ENCODE data around the gene CPT1A. TPM values are rescaled to one million over a fixed set of nuclear protein-coding genes. Genes with fewer than 3 reads are reported as not detected.

CPT1A gene
- total RNA-seq, 2 donors from 2014 or later: 149 to 261 TPM

- ATAC-seq (no peak), DNase-seq (no peak)
- intact Hi-C loops (cut with DNase I, micrococcal nuclease): no loop called here
Observed at GRCh38 chr11:68748061-68748460, 93.7 kb downstream of the CPT1A start.

- ATAC-seq: no peak
- intact Hi-C loops (cut with DNase I, micrococcal nuclease): no loop called here
- no peak for DNase-seq
Observed at GRCh38 chr11:68743539-68743938, 98.2 kb downstream of the CPT1A start.

DNA sequence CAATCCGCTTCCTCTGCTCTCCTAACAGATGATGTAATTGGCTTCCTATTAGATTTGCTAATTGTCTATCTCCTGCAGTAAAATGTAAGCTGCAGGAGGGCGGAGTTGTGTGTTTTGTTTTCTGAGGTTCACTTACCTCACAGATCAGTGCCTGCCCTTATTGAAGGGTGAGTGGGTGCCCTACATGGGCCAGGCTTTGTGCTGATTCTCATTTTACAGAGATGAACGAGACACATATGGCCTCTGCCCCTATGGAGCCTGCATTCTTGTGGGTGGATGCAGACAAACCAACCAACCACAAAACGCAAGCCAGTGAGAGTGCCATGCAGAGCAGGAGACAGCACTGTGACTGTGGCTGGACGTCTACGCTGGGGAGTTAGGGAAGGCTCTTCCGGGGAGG, 100.3 kb downstream of the CPT1A start:
- ATAC-seq: no peak
- DNase-seq: no peak
- intact Hi-C loops (cut with DNase I, micrococcal nuclease): no loop called here

DNA sequence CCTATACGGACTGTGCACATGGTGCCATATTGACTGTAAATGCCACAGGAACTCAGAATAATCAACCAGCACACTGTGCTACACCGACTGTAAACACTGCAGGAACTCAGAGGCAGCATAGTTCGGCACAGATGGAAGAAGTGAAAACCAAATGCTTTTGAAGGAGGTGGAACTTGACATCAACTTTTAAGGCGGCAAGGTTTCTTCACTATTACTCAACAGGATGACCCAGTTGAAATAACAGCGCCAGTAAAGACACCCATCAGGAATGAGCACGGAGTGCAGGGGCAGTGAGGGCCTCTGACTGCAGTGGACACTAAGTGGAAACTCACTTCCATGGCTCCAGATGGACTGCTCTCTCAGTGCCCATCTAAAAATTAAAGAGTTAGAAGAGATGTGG, 106.1 kb downstream of the CPT1A start:
- ATAC-seq: no peak
- DNase-seq: no peak
- intact Hi-C loops (cut with DNase I, micrococcal nuclease): no loop called here

GRCh38 chr11:68735125-68735524, 106.6 kb downstream of the CPT1A start:
- intact Hi-C loops (cut with DNase I, micrococcal nuclease): no loop called here
- DNase-seq: no peak
- no peak for ATAC-seq

DNA sequence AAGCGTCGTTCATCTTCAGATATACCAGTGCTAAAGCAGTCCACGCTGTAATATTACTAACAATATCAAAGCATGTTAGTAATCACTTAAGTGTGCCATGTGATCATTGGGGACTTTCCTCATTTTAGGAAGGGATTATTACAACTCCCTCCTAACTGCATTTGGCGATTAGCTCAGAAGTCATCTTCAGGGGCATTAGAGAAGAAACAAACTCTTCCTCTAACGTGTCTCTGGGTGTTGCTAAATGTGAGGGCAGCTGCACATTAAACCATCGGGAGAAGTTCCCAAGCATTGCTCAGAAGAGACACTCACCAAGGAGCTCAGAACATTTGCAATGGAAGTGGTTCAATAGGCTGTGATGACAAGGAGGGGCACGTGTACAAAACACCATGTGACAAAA, 107.6 kb downstream of the CPT1A start:
- ATAC-seq: no peak
- intact Hi-C loops (cut with DNase I, micrococcal nuclease): no loop called here
- DNase-seq: no peak

DNA sequence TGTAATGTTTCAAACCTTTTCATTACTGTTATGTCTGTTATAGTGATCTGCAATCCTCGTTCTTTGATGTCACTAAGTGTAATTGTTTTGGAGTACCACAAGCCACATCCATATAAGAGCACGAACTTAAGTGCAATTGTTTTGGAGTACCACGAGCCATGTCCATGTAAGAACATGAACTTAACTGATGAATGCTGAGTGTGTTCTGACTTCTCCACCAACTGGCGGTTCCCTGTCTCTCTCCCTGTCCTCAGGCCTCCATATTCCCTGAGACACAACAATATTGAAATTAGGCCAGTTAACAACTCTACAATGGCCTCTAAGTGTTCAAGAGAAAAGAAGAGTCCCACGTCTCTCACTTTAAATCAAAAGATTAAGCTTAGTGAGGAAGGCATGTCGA, 113.9 kb downstream of the CPT1A start:
- no peak for ATAC-seq
- intact Hi-C loops (cut with DNase I, micrococcal nuclease): no loop called here
- no peak for DNase-seq

- intact Hi-C loops (cut with DNase I, micrococcal nuclease): no loop called here
- ATAC-seq (no peak), DNase-seq (no peak)
Observed at GRCh38 chr11:68724293-68724692, 117.4 kb downstream of the CPT1A start.

- no peak for ATAC-seq
- DNase-seq: no peak
- intact Hi-C loops (cut with DNase I, micrococcal nuclease): no loop called here
Observed at GRCh38 chr11:68722143-68722542, 119.6 kb downstream of the CPT1A start.

DNA sequence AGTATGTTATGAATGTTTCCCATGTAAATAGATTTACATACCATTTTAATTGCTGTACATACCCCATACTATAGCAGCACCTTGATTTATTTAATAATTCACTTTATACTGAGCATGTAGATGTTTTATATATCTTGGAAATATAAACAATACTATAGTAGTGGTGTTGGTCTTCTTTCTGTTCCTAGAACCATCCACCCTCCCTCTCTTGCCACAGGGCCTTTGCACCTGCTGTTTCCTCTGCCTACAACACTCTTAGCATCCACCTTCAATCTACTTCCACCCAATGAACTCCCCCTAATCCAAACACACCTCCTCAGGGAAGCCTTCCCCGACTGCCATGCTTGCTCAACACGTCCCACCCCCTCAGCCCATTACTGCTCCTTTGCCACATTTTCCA, 120.6 kb downstream of the CPT1A start:
- intact Hi-C loops (cut with DNase I, micrococcal nuclease): no loop called here
- no peak for ATAC-seq
- DNase-seq: no peak

DNA sequence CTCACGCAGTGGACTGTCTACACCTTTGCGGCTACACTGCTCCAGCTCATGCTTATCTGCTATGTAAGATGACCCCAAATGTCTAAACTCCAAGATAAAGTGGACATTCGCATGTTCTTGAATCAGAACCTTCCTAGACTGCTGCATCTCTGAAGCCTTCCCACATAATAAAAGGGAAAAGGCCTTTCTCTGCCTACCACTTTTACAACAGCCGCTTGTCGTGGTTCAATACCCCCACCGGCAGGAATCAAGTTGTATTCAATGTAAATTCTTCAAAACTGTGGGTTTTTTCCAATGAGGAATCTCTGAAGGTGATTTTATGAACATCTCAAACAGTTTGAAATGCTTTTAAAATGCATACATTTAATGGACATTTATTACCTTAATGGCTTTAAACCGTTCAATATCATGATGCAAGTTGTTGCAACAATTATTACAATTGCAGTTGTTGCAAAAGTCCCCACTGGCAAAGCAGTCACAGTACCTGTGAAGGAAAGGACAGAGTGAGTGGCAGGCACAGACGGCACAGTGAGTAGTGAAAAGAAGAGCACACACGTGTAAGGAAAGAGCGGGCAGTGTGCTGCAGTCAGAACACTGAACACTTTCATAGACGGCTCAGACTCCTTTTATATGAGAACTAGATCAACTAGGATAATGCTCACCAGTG, 126.1 kb downstream of the CPT1A start:
- intact Hi-C loops (cut with DNase I, micrococcal nuclease): no loop called here
- no peak for ATAC-seq
- no peak for DNase-seq

DNA sequence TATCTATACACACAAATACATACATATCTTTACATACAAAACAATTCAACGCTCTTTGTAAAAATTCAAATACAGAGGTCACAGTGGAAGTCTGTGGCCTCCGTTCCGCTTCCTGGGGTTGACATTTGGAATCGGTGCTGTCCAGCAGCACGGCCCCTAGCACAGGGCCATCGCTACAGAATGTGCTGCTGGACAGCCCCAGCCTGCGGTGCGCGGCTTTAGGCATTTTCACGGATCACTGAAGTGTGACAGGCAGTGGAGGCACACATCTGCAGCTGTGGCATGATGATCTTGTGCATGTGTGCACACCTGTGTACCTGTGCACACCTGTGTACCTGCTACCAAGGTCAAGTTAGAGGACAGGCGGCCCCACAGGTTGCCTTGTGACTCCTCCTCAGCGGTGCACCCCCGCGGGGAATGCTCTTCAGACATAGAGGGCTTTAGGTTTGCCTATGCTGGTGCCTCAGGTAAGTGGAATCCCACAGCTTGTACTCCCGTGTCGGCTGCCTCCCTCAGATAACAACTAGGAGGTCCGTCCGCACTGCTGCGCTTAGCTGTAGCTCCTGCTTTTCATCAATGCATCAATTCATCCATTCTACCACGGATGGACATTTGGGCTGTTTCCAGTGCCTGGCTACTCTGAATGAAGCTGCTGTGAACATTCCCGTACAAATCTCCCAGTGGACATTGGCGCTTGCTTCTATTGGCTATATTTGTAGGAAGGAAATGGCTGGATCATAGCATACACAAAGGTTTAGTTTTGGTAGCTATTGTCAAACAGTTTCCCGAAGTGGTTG, 127.5 kb downstream of the CPT1A start:
- DNase-seq: no peak
- intact Hi-C loops (cut with DNase I, micrococcal nuclease): no loop called here
- ATAC-seq: no peak

- ATAC-seq (no peak), DNase-seq (no peak)
- intact Hi-C loops (cut with DNase I, micrococcal nuclease): no loop called here
Observed at GRCh38 chr11:68711114-68711513, 130.6 kb downstream of the CPT1A start.

GRCh38 chr11:68710409-68710808, 131.3 kb downstream of the CPT1A start:
- no peak for DNase-seq
- ATAC-seq: no peak
- intact Hi-C loops (cut with DNase I, micrococcal nuclease): no loop called here

GRCh38 chr11:68709062-68709461, 132.7 kb downstream of the CPT1A start:
- no peak for ATAC-seq
- intact Hi-C loops (cut with DNase I, micrococcal nuclease): no loop called here

GRCh38 chr11:68707527-68707926, 134.2 kb downstream of the CPT1A start:
- DNase-seq (no peak), ATAC-seq (no peak)
- intact Hi-C loops (cut with DNase I, micrococcal nuclease): no loop called here

More at GRCh38 chr11:68709062-68709461, 132.7 kb downstream of the CPT1A start:
- no peak for DNase-seq

GRCh38 chr11:68704887-68705286, 136.8 kb downstream of the CPT1A start:
- DNase-seq: no peak
- intact Hi-C loops (cut with DNase I, micrococcal nuclease): no loop called here
- ATAC-seq: no peak

All from left colon (tissue), 2 donors.